ENCODE data around the gene ZNF581. TPM values are rescaled to one million over a fixed set of nuclear protein-coding genes. Genes with fewer than 3 reads are reported as not detected.

The ZNF581 gene
- total RNA-seq, 4 donors from 2014 or later = 11.8 to 20.2 (median 14.0) TPM

DNA sequence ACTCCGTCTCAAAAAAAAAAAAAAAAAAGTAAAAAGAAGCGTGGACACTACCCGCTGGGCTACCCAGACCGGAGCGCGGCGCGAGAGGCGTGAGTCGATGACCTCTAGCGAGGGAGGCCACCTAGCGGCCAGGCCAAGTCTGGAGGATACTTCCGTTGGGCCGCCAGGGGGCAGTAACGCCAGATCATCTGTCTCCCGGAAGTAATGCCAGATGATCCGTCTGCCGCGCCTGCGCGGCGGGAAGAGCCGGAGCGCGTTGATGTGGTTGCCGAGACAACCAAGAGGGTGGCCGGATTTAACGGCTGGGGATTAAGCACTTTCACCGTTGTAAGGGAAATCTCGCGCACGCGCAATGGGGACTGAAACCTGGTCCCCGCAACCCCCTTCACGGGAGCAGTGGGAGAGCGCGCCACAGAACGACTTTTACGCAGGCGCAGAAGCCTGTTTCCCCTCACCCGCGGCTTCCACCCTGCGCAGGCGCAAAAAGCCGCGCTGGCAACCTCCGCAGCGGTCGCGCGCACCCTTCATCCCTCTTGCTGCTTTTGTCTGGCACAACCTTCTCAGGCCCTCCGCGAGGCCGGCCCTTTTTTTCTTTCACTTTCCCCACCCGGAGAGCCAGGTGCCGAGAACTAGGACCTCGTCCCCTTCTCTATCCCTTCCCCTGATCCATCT, 10.3 kb downstream of the ZNF581 start:
- intact Hi-C loops (cut with DNase I) = no loop called here

DNA sequence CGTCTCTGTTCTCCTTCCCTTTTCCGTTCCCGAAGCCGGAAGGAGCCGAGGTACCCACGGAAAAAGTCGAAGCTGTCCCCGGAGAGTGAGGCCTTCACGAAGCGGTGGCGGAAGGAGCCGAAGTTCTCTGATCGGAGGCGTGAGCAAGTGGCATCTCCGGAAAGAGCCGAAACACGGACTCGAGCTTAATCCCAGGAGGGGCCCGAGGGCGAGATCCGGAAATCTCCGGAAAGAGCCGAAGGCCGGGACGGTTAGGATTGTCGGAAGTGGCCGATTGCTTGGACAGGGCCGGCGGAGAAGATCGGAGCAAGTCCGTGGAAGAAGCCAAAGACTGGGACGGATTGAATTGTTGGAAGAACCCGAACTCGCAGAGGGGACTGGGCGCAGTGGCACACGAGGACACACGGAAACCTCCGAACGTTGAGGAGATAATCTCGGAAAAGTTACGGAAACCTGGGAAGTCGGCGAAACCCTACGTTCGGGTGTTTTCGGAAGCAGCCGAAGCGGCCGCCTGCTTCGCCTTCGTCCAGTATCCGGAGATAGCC, 10.9 kb downstream of the ZNF581 start:
- no peak for TF ChIP-seq POLR2A (IDR thresholded peaks at IDR 0.05)
- TF ChIP-seq, protein P1, sequence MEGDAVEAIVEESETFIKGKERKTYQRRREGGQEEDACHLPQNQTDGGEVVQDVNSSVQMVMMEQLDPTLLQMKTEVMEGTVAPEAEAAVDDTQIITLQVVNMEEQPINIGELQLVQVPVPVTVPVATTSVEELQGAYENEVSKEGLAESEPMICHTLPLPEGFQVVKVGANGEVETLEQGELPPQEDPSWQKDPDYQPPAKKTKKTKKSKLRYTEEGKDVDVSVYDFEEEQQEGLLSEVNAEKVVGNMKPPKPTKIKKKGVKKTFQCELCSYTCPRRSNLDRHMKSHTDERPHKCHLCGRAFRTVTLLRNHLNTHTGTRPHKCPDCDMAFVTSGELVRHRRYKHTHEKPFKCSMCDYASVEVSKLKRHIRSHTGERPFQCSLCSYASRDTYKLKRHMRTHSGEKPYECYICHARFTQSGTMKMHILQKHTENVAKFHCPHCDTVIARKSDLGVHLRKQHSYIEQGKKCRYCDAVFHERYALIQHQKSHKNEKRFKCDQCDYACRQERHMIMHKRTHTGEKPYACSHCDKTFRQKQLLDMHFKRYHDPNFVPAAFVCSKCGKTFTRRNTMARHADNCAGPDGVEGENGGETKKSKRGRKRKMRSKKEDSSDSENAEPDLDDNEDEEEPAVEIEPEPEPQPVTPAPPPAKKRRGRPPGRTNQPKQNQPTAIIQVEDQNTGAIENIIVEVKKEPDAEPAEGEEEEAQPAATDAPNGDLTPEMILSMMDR (IDR thresholded peaks at IDR 0.05) = no peak
- Histone ChIP-seq H3K4me1 (peaks cover 39 to 64% (median 41%) of the 10 kb centered on the region in 3 donors), H3K27me3 (no peaks in the 10 kb centered on the region), H3K27ac (peak overlapping the region; percentile 97 to 100 (median 99)), H3K36me3 (peaks cover 0 to 38% (median 2%) of the 10 kb centered on the region in 3 donors), H3K4me3 (peak overlapping the region; percentile 76 to 95 (median 86)), H3K9me3 (no peaks in the 10 kb centered on the region)
- WGBS, 2 donors = 0% methylated on average over 31 to 36 of the region's 52 CpGs
- intact Hi-C loops (cut with DNase I) = no loop called here
- peak; percentile 96 for DNase-seq

More for the DNA sequence above, 10.3 kb downstream of the ZNF581 start:
- WGBS, 2 donors = 1% methylated on average over 25 to 41 of the region's 57 CpGs
- H3K36me3 ChIP-seq = peaks cover 0 to 32% (median 0%) of the 10 kb centered on the region in 3 donors
- no peaks in the 10 kb centered on the region for H3K27me3 ChIP-seq
- H3K9me3 ChIP-seq = no peaks in the 10 kb centered on the region
- peak overlapping the region; percentile 97 to 100 (median 99) for H3K27ac ChIP-seq
- TF ChIP-seq POLR2A (IDR thresholded peaks at IDR 0.05) = peak in 3 of 4 donors; percentile 35 to 82 (median 56)
- TF ChIP-seq, protein P1 (IDR thresholded peaks at IDR 0.05) = peak; percentile 93 to 100 (median 100)
- peak overlapping the region; percentile 76 to 95 (median 86) for H3K4me3 ChIP-seq
- peak; percentile 89 for DNase-seq
- peaks cover 39 to 64% (median 42%) of the 10 kb centered on the region in 3 donors for H3K4me1 ChIP-seq

DNA sequence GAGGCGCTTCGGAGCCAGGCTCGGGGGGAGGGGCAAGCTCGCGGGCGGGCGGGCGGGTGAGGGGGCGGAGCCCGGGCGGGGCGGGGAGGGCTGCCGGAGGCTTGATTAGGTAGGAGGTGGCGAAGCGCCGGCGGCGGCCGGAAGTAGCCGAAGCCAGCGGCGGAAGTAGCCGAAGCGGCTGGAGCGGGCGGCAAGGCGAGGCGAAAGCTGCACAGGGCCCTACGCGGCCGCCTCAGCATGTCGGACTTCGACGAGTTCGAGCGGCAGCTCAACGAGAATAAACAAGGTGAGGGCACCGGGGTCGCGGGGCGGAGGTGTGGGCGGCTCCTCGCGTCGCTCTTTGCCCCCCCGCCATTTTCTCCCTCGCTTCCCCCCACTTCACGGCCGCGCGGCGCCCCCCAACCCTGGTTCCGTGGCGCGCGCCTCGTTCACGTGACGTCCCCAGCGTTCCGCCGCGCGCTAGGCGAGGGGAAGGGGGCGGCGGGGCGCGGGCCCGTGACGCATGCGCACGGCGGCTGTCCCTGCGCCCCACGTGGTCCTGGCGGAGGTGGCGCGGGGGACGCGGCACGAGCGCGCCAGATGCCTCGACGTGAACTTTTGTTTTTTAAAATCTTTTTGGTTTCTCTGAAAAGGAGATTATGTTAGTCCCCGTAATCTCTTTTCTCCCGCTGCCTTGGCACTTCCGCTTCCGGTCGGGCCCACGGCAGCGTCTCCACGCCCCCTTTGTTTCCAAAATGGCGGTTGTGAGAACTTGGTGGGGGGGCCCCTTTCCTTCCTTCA, 11.6 kb downstream of the ZNF581 start, which contains the start of gene U2AF2:
Gene U2AF2 (plus strand): TSS at position 168 of the 780 bp plus-strand sequence. CDS start 70 bp downstream, at position 238.
- intact Hi-C loops (cut with DNase I) = no loop called here
- Histone ChIP-seq H3K4me1 (peaks cover 39 to 64% (median 41%) of the 10 kb centered on the region in 3 donors), H3K9me3 (no peaks in the 10 kb centered on the region), H3K27me3 (no peaks in the 10 kb centered on the region), H3K27ac (peak within 1 kb of the TSS; percentile 97 to 100 (median 99)), H3K36me3 (peaks cover 0 to 44% (median 6%) of the 10 kb centered on the region in 3 donors), H3K4me3 (peak within 1 kb of the TSS; percentile 76 to 95 (median 86))
- TF ChIP-seq, protein P1 (IDR thresholded peaks at IDR 0.05) = peak in 1 of 6 experiments; percentile 7
- peak in 2 of 4 donors; percentile 67 to 76 for TF ChIP-seq POLR2A (IDR thresholded peaks at IDR 0.05)
- DNase-seq = peak; percentile 65
- 0 to 1% methylated on average over 19 to 27 of the region's 95 CpGs for WGBS, 2 donors

DNA sequence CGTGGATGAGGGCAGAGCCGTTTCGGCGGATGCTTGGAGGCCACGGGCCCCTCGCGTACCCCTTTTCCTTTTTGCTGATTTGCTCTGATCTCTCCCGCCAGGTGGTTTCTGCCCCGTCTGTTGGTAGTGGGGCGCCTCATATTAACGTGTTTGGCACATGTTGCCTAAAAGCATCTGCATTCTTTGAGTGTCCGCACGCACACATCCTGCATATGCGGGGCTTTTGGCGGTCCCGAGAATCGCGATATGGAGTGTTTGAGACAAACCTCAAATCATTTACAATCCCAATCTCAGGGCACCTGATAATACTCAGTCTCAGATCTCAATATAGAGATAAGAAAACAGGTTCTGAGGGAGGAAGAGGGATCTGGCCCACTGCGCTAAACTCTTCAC, 12.2 kb downstream of the ZNF581 start:
- 1% methylated on average over 17 to 19 of the region's 19 CpGs for WGBS, 2 donors
- peak overlapping the region; percentile 76 to 95 (median 86) for H3K4me3 ChIP-seq
- H3K4me1 ChIP-seq = peaks cover 39 to 68% (median 41%) of the 10 kb centered on the region in 3 donors
- peak overlapping the region; percentile 97 to 100 (median 99) for H3K27ac ChIP-seq
- H3K36me3 ChIP-seq = peaks cover 4 to 46% (median 12%) of the 10 kb centered on the region in 3 donors
- intact Hi-C loops (cut with DNase I) = no loop called here
- no peak for DNase-seq
- no peaks in the 10 kb centered on the region for H3K27me3 ChIP-seq
- no peaks in the 10 kb centered on the region for H3K9me3 ChIP-seq
- TF ChIP-seq, protein P1 (IDR thresholded peaks at IDR 0.05) = no peak
- TF ChIP-seq POLR2A (IDR thresholded peaks at IDR 0.05) = no peak

All from esophagus squamous epithelium (tissue), 5 donors.